ENCODE data around the gene TTLL10. TPM values are rescaled to one million over a fixed set of nuclear protein-coding genes. Genes with fewer than 3 reads are reported as not detected.

The TTLL10 gene
- total and polyA plus RNA-seq, 10 donors = 0.02 to 0.34 (median 0.10) TPM; not detected in 6

GRCh38 chr1:1245817-1246576 lies 72.3 kb downstream of the TTLL10 start:
- Histone ChIP-seq H3K9me3 (no peaks in the 10 kb centered on the region), H3K27me3 (replicated peaks in 1 of 7) (peaks cover 0 to 66% (median 32%) of the 10 kb centered on the region in 7 donors), H3K36me3 (no peaks in the 10 kb centered on the region), H3K4me1 (peaks cover 3 to 41% (median 20%) of the 10 kb centered on the region in 6 donors), H3K4me3 (peak overlapping the region in 1 of 8 donors; percentile 33), H3K27ac (no peak overlapping the region)
- WGBS, 5 donors = 30 to 71% (median 36%) methylated on average over 13 to 45 of the region's 45 CpGs
- DNase-seq = no peak
- intact Hi-C loops (cut with DNase I; ENCODE audit: low total_unique reads) = no loop called here
- TF ChIP-seq, protein P1, sequence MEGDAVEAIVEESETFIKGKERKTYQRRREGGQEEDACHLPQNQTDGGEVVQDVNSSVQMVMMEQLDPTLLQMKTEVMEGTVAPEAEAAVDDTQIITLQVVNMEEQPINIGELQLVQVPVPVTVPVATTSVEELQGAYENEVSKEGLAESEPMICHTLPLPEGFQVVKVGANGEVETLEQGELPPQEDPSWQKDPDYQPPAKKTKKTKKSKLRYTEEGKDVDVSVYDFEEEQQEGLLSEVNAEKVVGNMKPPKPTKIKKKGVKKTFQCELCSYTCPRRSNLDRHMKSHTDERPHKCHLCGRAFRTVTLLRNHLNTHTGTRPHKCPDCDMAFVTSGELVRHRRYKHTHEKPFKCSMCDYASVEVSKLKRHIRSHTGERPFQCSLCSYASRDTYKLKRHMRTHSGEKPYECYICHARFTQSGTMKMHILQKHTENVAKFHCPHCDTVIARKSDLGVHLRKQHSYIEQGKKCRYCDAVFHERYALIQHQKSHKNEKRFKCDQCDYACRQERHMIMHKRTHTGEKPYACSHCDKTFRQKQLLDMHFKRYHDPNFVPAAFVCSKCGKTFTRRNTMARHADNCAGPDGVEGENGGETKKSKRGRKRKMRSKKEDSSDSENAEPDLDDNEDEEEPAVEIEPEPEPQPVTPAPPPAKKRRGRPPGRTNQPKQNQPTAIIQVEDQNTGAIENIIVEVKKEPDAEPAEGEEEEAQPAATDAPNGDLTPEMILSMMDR (IDR thresholded peaks at IDR 0.05 in 8 of 11, conservative IDR thresholded peaks at IDR 0.05 in 3 of 11) = no peak
- TF ChIP-seq POLR2A (IDR thresholded peaks at IDR 0.05) (no peak), POLR2AphosphoS5 (IDR thresholded peaks at IDR 0.05) (no peak)

GRCh38 chr1:1246577-1247340 lies 73.1 kb downstream of the TTLL10 start, which contains the start of gene C1QTNF12:
Gene C1QTNF12, minus strand, starts transcription at chr1:1246722. Its CDS starts 32 bp downstream, at chr1:1246690.
- DNase-seq = no peak

DNA sequence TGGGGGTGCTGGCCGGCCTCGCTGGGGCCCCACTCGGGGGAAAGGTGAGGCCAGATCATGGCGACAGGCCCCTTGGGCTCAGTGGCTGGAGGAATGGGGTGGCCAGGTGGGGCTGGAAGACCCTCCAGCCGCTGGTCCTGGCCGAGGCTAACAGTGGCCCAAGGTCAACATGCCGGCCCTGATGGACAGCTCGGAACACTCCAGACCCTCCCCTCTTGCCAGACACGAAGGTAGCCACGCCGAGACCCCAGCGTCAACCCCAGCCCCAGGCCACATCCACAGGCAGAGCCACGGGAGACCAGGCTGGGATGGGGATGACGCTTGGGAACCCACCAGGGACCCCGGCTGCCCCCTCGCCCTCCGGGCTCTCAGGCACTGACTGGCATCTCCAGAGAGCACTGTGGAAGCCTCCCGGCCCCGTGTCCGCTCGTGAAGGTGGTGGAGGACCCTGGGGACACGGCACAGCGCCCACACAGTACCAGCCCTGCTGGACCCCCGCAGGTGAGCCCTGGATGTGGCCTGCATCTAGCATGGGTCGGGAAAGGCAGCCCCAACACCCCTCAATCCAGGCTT lies 73.7 kb downstream of the TTLL10 start:
- no peak for DNase-seq
- intact Hi-C loops (cut with DNase I; ENCODE audit: low total_unique reads) = no loop called here
- WGBS, 5 donors = 68 to 79% (median 71%) methylated on average over 8 to 25 of the region's 25 CpGs

More at GRCh38 chr1:1246577-1247340, 73.1 kb downstream of the TTLL10 start, which contains the start of gene C1QTNF12:
- Histone ChIP-seq H3K4me3 (peak within 1 kb of the TSS in 1 of 8 donors; percentile 33), H3K27me3 (replicated peaks in 1 of 7) (peaks cover 0 to 58% (median 29%) of the 10 kb centered on the region in 7 donors), H3K9me3 (no peaks in the 10 kb centered on the region), H3K27ac (no peak within 1 kb of the TSS), H3K4me1 (peaks cover 3 to 48% (median 24%) of the 10 kb centered on the region in 6 donors), H3K36me3 (peaks cover 0 to 4% (median 0%) of the 10 kb centered on the region in 6 donors)
- TF ChIP-seq POLR2AphosphoS5 (IDR thresholded peaks at IDR 0.05) = no peak
- no peak for TF ChIP-seq POLR2A (IDR thresholded peaks at IDR 0.05)
- TF ChIP-seq, protein P1 (IDR thresholded peaks at IDR 0.05 in 8 of 11, conservative IDR thresholded peaks at IDR 0.05 in 3 of 11) = no peak
- intact Hi-C loops (cut with DNase I; ENCODE audit: low total_unique reads) = no loop called here
- WGBS, 5 donors = 4 to 9% (median 7%) methylated on average over 19 to 74 of the region's 74 CpGs

More for the DNA sequence above, 73.7 kb downstream of the TTLL10 start:
- Histone ChIP-seq H3K27ac (no peak overlapping the region), H3K4me1 (peaks cover 3 to 50% (median 24%) of the 10 kb centered on the region in 6 donors), H3K36me3 (peaks cover 0 to 11% (median 4%) of the 10 kb centered on the region in 6 donors), H3K4me3 (no peak overlapping the region), H3K27me3 (replicated peaks in 1 of 7) (peaks cover 0 to 52% (median 29%) of the 10 kb centered on the region in 7 donors), H3K9me3 (no peaks in the 10 kb centered on the region)
- TF ChIP-seq, protein P1 (IDR thresholded peaks at IDR 0.05 in 8 of 11, conservative IDR thresholded peaks at IDR 0.05 in 3 of 11) = no peak
- TF ChIP-seq POLR2A (IDR thresholded peaks at IDR 0.05) (no peak), POLR2AphosphoS5 (IDR thresholded peaks at IDR 0.05) (peak in 1 of 3 donors; percentile 28)

Small RNA genes lying within 50 kb of the gene (microRNA-seq; reads per million reads assigned to microRNA genes)
- 11.0 to 45.5 (median 20.7) reads per million in 3 donors for gene MIR200A
- 20.9 to 174 (median 134) reads per million in 3 donors for gene MIR200B
- 2.8 to 23.1 (median 9.5) reads per million in 3 donors for gene MIR429

Small RNA genes lying within 50 kb of the gene (small RNA-seq; reads per million reads assigned to genes)
- gene MIR200A (0 to 0.42 (median 0.28) reads per million in 4 donors), gene MIR200B (0.58 to 2.0 (median 1.1) reads per million in 4 donors), gene MIR429 (0 to 0.30 (median 0.03) reads per million in 4 donors)

Other genes with a start within 250 kb of the TTLL10 start
- 10 to 100 TPM in 5 of 7 donors, 1 to 10 TPM in 2; 7.5 to 37.0 (median 18.1) TPM for gene SAMD11, start 250.0 kb upstream of the TTLL10 start, total RNA-seq
- gene SAMD11, start 250.0 kb upstream of the TTLL10 start, polyA plus RNA-seq = 10 to 100 TPM in 2 of 3 donors, 1 to 10 TPM in 1; 7.7 to 33.2 (median 19.8) TPM
- 10 to 100 TPM; 26.2 to 61.1 (median 44.7) TPM for gene NOC2L, start 214.6 kb upstream of the TTLL10 start, total RNA-seq
- 10 to 100 TPM; 46.6 to 73.4 (median 52.8) TPM for gene NOC2L, start 214.6 kb upstream of the TTLL10 start, polyA plus RNA-seq
- 10 to 100 TPM; 12.0 to 21.5 (median 18.7) TPM for gene KLHL17, start 213.3 kb upstream of the TTLL10 start, total RNA-seq
- 10 to 100 TPM; 14.1 to 31.6 (median 26.0) TPM for gene KLHL17, start 213.3 kb upstream of the TTLL10 start, polyA plus RNA-seq
- 1 to 10 TPM in 5 of 7 donors, under 1 TPM in 2; 0.65 to 2.2 (median 1.1) TPM for gene PLEKHN1, start 207.4 kb upstream of the TTLL10 start, total RNA-seq
- gene PLEKHN1, start 207.4 kb upstream of the TTLL10 start, polyA plus RNA-seq = under 1 TPM; 0.17 to 0.80 (median 0.63) TPM
- gene PERM1, start 191.8 kb upstream of the TTLL10 start, total RNA-seq = under 1 TPM in 3 of 7 donors, not detected in 4; 0.39 to 0.85 (median 0.60) TPM
- under 1 TPM; 0.20 to 0.80 (median 0.21) TPM for gene PERM1, start 191.8 kb upstream of the TTLL10 start, polyA plus RNA-seq
- gene HES4, start 173.8 kb upstream of the TTLL10 start, total RNA-seq = 10 to 100 TPM in 5 of 7 donors, 1 to 10 TPM in 2; 3.8 to 39.0 (median 15.4) TPM
- gene HES4, start 173.8 kb upstream of the TTLL10 start, polyA plus RNA-seq = 10 to 100 TPM; 20.8 to 64.3 (median 27.8) TPM
- gene ISG15, start 160.4 kb upstream of the TTLL10 start, total RNA-seq = 10 to 100 TPM; 23.3 to 93.8 (median 51.0) TPM
- gene ISG15, start 160.4 kb upstream of the TTLL10 start, polyA plus RNA-seq = 100 to 1,000 TPM; 131 to 230 (median 163) TPM
- gene AGRN, start 153.8 kb upstream of the TTLL10 start, total RNA-seq = 10 to 100 TPM; 10.6 to 27.2 (median 16.9) TPM
- 10 to 100 TPM in 1 of 3 donors, 1 to 10 TPM in 2; 4.6 to 16.3 (median 5.6) TPM for gene AGRN, start 153.8 kb upstream of the TTLL10 start, polyA plus RNA-seq
- not detected for gene RNF223, start 99.6 kb upstream of the TTLL10 start, total RNA-seq
- gene RNF223, start 99.6 kb upstream of the TTLL10 start, polyA plus RNA-seq = not detected
- 10 to 100 TPM; 12.1 to 22.5 (median 18.7) TPM for gene C1orf159, start 57.8 kb upstream of the TTLL10 start, total RNA-seq
- gene C1orf159, start 57.8 kb upstream of the TTLL10 start, polyA plus RNA-seq = 10 to 100 TPM in 2 of 3 donors, 1 to 10 TPM in 1; 8.5 to 25.7 (median 24.1) TPM
- 1 to 10 TPM; 5.2 to 9.9 (median 7.5) TPM for gene TNFRSF18, start 32.7 kb downstream of the TTLL10 start, total RNA-seq
- 10 to 100 TPM in 1 of 3 donors, 1 to 10 TPM in 2; 7.2 to 16.3 (median 9.3) TPM for gene TNFRSF18, start 32.7 kb downstream of the TTLL10 start, polyA plus RNA-seq
- 10 to 100 TPM in 5 of 7 donors, 1 to 10 TPM in 2; 6.6 to 18.9 (median 12.5) TPM for gene TNFRSF4, start 40.3 kb downstream of the TTLL10 start, total RNA-seq
- gene TNFRSF4, start 40.3 kb downstream of the TTLL10 start, polyA plus RNA-seq = 10 to 100 TPM; 14.7 to 23.4 (median 14.7) TPM
- 100 to 1,000 TPM in 4 of 7 donors, 10 to 100 TPM in 3; 87.2 to 145 (median 114) TPM for gene SDF4, start 58.1 kb downstream of the TTLL10 start, total RNA-seq
- gene SDF4, start 58.1 kb downstream of the TTLL10 start, polyA plus RNA-seq = 10 to 100 TPM; 39.1 to 84.2 (median 49.4) TPM
- 10 to 100 TPM; 13.2 to 25.1 (median 19.3) TPM for gene B3GALT6, start 58.4 kb downstream of the TTLL10 start, total RNA-seq
- gene B3GALT6, start 58.4 kb downstream of the TTLL10 start, polyA plus RNA-seq = 10 to 100 TPM in 2 of 3 donors, 1 to 10 TPM in 1; 7.9 to 16.6 (median 12.1) TPM
- 1 to 10 TPM in 3 of 7 donors, under 1 TPM in 1, not detected in 3; 0.87 to 3.6 (median 1.8) TPM for gene C1QTNF12, start 72.8 kb downstream of the TTLL10 start, total RNA-seq
- 1 to 10 TPM; 1.3 to 5.5 (median 1.4) TPM for gene C1QTNF12, start 72.8 kb downstream of the TTLL10 start, polyA plus RNA-seq
- 10 to 100 TPM; 39.1 to 69.7 (median 56.5) TPM for gene UBE2J2, start 100.0 kb downstream of the TTLL10 start, total RNA-seq
- gene UBE2J2, start 100.0 kb downstream of the TTLL10 start, polyA plus RNA-seq = 10 to 100 TPM; 39.2 to 66.9 (median 54.0) TPM
- 10 to 100 TPM in 1 of 7 donors, 1 to 10 TPM in 6; 2.5 to 10.5 (median 3.4) TPM for gene SCNN1D, start 106.6 kb downstream of the TTLL10 start, total RNA-seq
- gene SCNN1D, start 106.6 kb downstream of the TTLL10 start, polyA plus RNA-seq = 10 to 100 TPM in 2 of 3 donors, 1 to 10 TPM in 1; 3.7 to 16.9 (median 11.9) TPM
- gene ACAP3, start 134.1 kb downstream of the TTLL10 start, total RNA-seq = 10 to 100 TPM; 33.0 to 62.3 (median 41.7) TPM
- 10 to 100 TPM; 12.6 to 89.7 (median 32.6) TPM for gene ACAP3, start 134.1 kb downstream of the TTLL10 start, polyA plus RNA-seq
- 10 to 100 TPM; 11.4 to 22.9 (median 13.9) TPM for gene PUSL1, start 134.7 kb downstream of the TTLL10 start, total RNA-seq
- gene PUSL1, start 134.7 kb downstream of the TTLL10 start, polyA plus RNA-seq = 10 to 100 TPM in 2 of 3 donors, 1 to 10 TPM in 1; 9.8 to 17.8 (median 10.5) TPM
- 100 to 1,000 TPM in 4 of 7 donors, 10 to 100 TPM in 3; 89.2 to 114 (median 100) TPM for gene INTS11, start 150.8 kb downstream of the TTLL10 start, total RNA-seq
- 100 to 1,000 TPM; 106 to 203 (median 202) TPM for gene INTS11, start 150.8 kb downstream of the TTLL10 start, polyA plus RNA-seq
- 10 to 100 TPM; 16.9 to 42.1 (median 29.1) TPM for gene CPTP, start 150.9 kb downstream of the TTLL10 start, total RNA-seq
- 10 to 100 TPM in 2 of 3 donors, 1 to 10 TPM in 1; 7.5 to 24.9 (median 10.4) TPM for gene CPTP, start 150.9 kb downstream of the TTLL10 start, polyA plus RNA-seq
- 1 to 10 TPM in 6 of 7 donors, under 1 TPM in 1; 0.77 to 5.9 (median 3.0) TPM for gene TAS1R3, start 157.4 kb downstream of the TTLL10 start, total RNA-seq
- 1 to 10 TPM in 1 of 3 donors, under 1 TPM in 2; 0.23 to 1.6 (median 0.37) TPM for gene TAS1R3, start 157.4 kb downstream of the TTLL10 start, polyA plus RNA-seq
- 10 to 100 TPM; 34.4 to 59.1 (median 40.1) TPM for gene DVL1, start 175.5 kb downstream of the TTLL10 start, total RNA-seq
- 10 to 100 TPM; 18.1 to 57.3 (median 27.7) TPM for gene DVL1, start 175.5 kb downstream of the TTLL10 start, polyA plus RNA-seq
- gene MXRA8, start 184.7 kb downstream of the TTLL10 start, total RNA-seq = 10 to 100 TPM; 25.9 to 71.7 (median 49.3) TPM
- gene MXRA8, start 184.7 kb downstream of the TTLL10 start, polyA plus RNA-seq = 10 to 100 TPM; 37.9 to 57.5 (median 44.8) TPM
- gene AURKAIP1, start 201.3 kb downstream of the TTLL10 start, total RNA-seq = 10 to 100 TPM; 61.3 to 85.1 (median 71.7) TPM
- 100 to 1,000 TPM; 149 to 174 (median 151) TPM for gene AURKAIP1, start 201.3 kb downstream of the TTLL10 start, polyA plus RNA-seq
- gene CCNL2, start 225.5 kb downstream of the TTLL10 start, total RNA-seq = 100 to 1,000 TPM; 167 to 299 (median 208) TPM
- 100 to 1,000 TPM; 111 to 230 (median 199) TPM for gene CCNL2, start 225.5 kb downstream of the TTLL10 start, polyA plus RNA-seq
- gene MRPL20, start 233.4 kb downstream of the TTLL10 start, total RNA-seq = 100 to 1,000 TPM in 3 of 7 donors, 10 to 100 TPM in 4; 67.4 to 144 (median 91.3) TPM
- 100 to 1,000 TPM; 101 to 168 (median 122) TPM for gene MRPL20, start 233.4 kb downstream of the TTLL10 start, polyA plus RNA-seq
- 1 to 10 TPM in 5 of 7 donors, under 1 TPM in 2; 0.43 to 2.7 (median 1.2) TPM for gene ANKRD65, start 247.4 kb downstream of the TTLL10 start, total RNA-seq
- 1 to 10 TPM; 2.3 to 4.3 (median 3.0) TPM for gene ANKRD65, start 247.4 kb downstream of the TTLL10 start, polyA plus RNA-seq

Measured in spleen (tissue), 11 donors.